Osteocyte (in vitro differentiated cells): ENCODE data around the gene TSPAN2. TPM values are rescaled to one million over a fixed set of nuclear protein-coding genes. Genes with fewer than 3 reads are reported as not detected.
"Not testable (repeated sequence)": the region's sequence is repeated elsewhere in the genome, so short reads cannot be mapped to it uniquely, and the experiment has no call there.

ENCODE experiments used
- DNase-seq: peaks from one replicate; pipeline ENCODE4 v3.0.0; 2021; ENCODE audit warnings: mixed read lengths; ENCODE audit not compliant: unreplicated experiment; ENCODE audit errors: extremely low spot score
- H3K27ac Mint-ChIP-seq: one replicate; pipeline ENCODE4 v1.8.0; 2021; ENCODE audit warnings: mild to moderate bottlenecking, mixed read lengths; ENCODE audit not compliant: unreplicated experiment
- H3K27me3 Mint-ChIP-seq: one replicate; pipeline ENCODE4 v1.8.0; 2021; ENCODE audit warnings: mixed read lengths; ENCODE audit not compliant: unreplicated experiment
- H3K36me3 Mint-ChIP-seq: one replicate; pipeline ENCODE4 v1.8.0; 2021; ENCODE audit warnings: mixed read lengths; ENCODE audit not compliant: unreplicated experiment
- H3K4me1 Mint-ChIP-seq: one replicate; pipeline ENCODE4 v1.8.0; 2021; ENCODE audit warnings: mixed read lengths; ENCODE audit not compliant: unreplicated experiment
- H3K4me3 Mint-ChIP-seq: one replicate; pipeline ENCODE4 v1.8.0; 2021; ENCODE audit warnings: mild to moderate bottlenecking, moderate library complexity, mixed read lengths; ENCODE audit not compliant: unreplicated experiment
- H3K9me3 Mint-ChIP-seq: one replicate; pipeline ENCODE4 v1.8.0; 2021; ENCODE audit warnings: mixed read lengths; ENCODE audit not compliant: unreplicated experiment
- CTCF ChIP-seq: fragments of 200-600 bp; sonication (generic); IDR thresholded peaks from 2 replicates; pipeline ENCODE4 v1.5.0; 2021; ENCODE audit warnings: antibody characterized with exemption, mild to moderate bottlenecking, moderate library complexity
- total RNA-seq: library from RNA; stranded (reverse); gene quantifications from 2 replicates; pipeline ENCODE4 v1.2.1, GENCODE V29; 2021

The TSPAN2 gene
- total RNA-seq, 1 donor from 2014 or later = 3.5 TPM

DNA sequence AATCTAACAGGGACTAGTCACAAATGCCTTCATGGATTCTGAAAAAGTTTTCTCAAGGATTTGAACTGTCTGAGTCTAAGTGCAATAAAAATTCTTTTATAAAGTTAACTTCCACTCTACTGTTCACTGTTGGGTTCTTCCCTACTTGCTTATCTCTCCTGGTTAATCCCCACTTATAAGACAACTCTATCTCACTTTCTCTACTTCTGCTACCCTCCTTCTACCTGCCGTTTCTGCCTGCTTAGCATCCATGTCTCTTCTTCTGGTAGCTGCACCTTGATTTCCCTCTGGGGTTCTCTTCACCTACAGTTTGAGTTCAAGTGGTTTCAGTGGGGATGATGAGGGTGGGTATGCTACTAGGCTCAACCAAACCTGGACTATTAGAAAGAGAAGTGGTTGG lies 53.7 kb downstream of the TSPAN2 start:
- no peak for DNase-seq
- Mint-ChIP-seq H3K4me3 (no peak overlapping the region), H3K27me3 (peaks cover 31% of the 10 kb centered on the region), H3K36me3 (no peaks in the 10 kb centered on the region), H3K4me1 (no peaks in the 10 kb centered on the region), H3K9me3 (no peaks in the 10 kb centered on the region), H3K27ac (no peak overlapping the region)
- no peak for TF ChIP-seq CTCF

- Mint-ChIP-seq H3K27ac (no peak overlapping the region), H3K4me3 (no peak overlapping the region), H3K27me3 (peaks cover 61% of the 10 kb centered on the region), H3K36me3 (no peaks in the 10 kb centered on the region), H3K4me1 (no peaks in the 10 kb centered on the region), H3K9me3 (no peaks in the 10 kb centered on the region)
- DNase-seq = no peak
- no peak for TF ChIP-seq CTCF
These were observed 57.7 kb downstream of the TSPAN2 start for GRCh38 chr1:115031595-115031994.

DNA sequence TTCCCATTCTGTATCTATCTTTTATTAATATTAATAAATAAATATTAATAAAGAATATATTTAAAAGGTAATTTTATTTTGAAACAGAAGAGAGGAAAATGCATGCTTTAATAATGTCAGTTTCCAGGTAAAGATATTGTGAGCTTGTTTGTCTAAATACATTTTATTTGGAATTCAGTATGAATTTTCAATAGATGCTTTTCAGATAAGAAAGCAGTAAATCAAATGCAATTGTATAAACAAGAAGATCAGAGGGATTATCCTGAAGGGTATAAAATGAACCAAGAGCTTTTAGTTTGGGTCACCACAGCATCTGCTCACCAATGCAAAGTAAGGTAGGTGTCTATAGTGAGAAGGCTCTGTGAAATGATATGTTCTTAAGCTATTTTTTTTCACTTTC lies 59.8 kb downstream of the TSPAN2 start, which contains the start of gene TSHB:
TSHB (plus strand) TSS at position 301 of the 400 bp plus-strand sequence. CDS start 3,537 bp downstream, outside the sequence.
- H3K27ac Mint-ChIP-seq = no peak within 1 kb of the TSS
- no peaks in the 10 kb centered on the region for H3K4me1 Mint-ChIP-seq
- DNase-seq = no peak
- no peaks in the 10 kb centered on the region for H3K9me3 Mint-ChIP-seq
- no peak for TF ChIP-seq CTCF
- H3K4me3 Mint-ChIP-seq = no peak within 1 kb of the TSS
- no peaks in the 10 kb centered on the region for H3K36me3 Mint-ChIP-seq
- H3K27me3 Mint-ChIP-seq = peaks cover 64% of the 10 kb centered on the region

- TF ChIP-seq CTCF = no peak
- Mint-ChIP-seq H3K4me3 (no peak overlapping the region), H3K36me3 (no peaks in the 10 kb centered on the region), H3K27ac (no peak overlapping the region), H3K4me1 (no peaks in the 10 kb centered on the region), H3K27me3 (peaks cover 46% of the 10 kb centered on the region), H3K9me3 (no peaks in the 10 kb centered on the region)
- no peak for DNase-seq
These were observed 65.7 kb downstream of the TSPAN2 start for GRCh38 chr1:115023593-115023992.

DNA sequence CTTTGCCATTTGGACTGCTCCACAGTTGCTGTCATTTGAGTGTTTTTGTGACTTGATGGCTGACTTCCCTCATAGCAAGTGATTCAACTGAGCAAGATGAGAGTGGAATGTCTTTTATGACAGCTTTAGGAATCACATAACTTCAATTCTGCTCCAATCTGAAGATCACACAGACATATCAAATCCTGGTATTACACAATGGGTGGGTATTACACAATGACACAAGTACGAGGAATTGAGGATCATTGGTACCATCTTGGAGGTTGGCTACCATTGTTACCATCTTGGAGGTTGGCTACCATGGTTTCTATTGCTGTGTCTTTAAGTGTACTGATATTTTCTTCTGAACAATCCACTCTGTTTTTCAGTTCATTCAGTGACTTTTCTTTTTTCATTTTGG lies 68.2 kb downstream of the TSPAN2 start:
- Mint-ChIP-seq H3K27me3 (peaks cover 34% of the 10 kb centered on the region), H3K27ac (no peak overlapping the region), H3K9me3 (no peaks in the 10 kb centered on the region), H3K4me3 (no peak overlapping the region), H3K4me1 (no peaks in the 10 kb centered on the region), H3K36me3 (no peaks in the 10 kb centered on the region)
- DNase-seq = no peak
- TF ChIP-seq CTCF = no peak

DNA sequence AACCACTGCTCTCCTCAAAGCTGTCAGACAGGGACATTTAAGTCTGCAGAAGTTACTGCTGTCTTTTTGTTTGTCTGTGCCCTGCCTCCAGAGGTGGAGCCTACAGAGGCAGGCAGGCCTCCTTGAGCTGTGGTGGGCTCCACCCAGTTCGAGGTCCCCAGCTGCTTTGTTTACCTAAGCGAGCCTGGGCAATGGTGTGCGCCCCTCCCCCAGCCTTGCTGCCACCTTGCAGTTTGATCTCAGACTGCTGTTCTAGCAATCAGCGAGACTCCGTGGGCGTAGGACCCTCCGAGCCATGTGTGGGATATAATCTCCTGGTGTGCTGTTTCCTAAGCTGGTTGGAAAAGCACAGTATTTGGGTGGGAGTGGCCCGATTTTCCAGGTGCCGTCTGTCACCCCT lies 69.8 kb downstream of the TSPAN2 start:
- peaks cover 27% of the 10 kb centered on the region for H3K27me3 Mint-ChIP-seq
- not testable (repeated sequence) for H3K9me3 Mint-ChIP-seq, DNase-seq, H3K4me1 Mint-ChIP-seq, H3K4me3 Mint-ChIP-seq, H3K36me3 Mint-ChIP-seq, H3K27ac Mint-ChIP-seq
